ENCODE measurements around the gene CYTL1. TPM values are rescaled to one million over a fixed set of nuclear protein-coding genes. Genes with fewer than 3 reads are reported as not detected.

The CYTL1 gene
- total RNA-seq, 1 donor from 2014 or later: 0.85 TPM

DNA sequence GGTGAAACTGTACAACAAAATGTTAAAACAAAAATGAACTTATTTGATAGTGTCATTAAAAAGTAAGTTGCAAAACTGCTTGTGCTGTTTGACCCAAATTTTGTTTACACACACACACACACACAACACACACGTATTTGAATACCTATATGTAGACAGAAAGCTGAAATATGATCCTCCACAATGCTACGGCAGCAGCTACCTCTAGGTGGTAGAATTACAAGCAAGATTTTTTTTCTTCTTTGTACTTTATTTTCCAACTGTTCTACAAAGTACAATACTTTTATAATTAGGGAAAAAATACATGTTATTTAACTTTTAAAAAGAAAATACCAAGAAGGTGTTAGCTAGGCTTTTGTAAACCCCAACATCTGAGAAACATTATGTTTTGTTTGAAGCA lies 1.2 kb downstream of the CYTL1 start:
- Histone ChIP-seq H3K36me3 (no peaks in the 10 kb centered on the region), H3K4me3 (no peak overlapping the region)
- intact Hi-C loops (cut with DNase I): no loop called here

DNA sequence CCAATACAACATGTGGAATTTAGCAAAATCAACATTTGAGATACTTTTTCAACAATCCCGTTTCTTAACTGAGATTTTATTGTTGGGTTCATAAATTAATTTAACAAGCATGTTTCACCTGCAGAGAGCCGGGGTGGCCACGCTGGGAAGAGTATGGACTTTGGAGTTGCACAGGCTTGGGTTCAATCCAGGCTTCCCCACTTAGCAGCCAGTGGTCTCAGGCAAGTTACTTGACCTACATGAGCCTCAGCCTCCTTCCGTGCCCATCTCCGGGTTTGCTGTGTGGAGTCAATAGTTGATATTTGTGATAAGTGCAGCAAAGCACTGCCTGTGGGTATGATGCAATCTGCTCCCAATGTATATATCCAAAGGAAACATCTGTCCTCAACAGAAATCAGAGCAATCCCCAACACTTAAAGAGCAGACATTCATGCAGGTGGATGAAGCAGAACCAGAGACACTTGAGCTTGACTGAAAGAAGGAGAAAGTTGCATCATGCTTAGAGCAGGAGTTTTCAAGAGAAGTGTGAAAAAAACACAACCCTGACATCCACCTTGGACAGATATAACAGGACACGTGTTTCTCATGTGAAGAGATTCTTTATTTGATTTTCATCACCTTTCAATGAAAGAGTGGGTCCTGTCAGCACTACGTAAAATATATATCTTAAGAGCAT lies 5.1 kb downstream of the CYTL1 start:
- Histone ChIP-seq H3K4me1 (peaks cover 0 to under 1% of the 10 kb centered on the region in 2 donors), H3K9me3 (no peaks in the 10 kb centered on the region), H3K27ac (no peak overlapping the region), H3K27me3 (no peaks in the 10 kb centered on the region), H3K4me3 (no peak overlapping the region), H3K36me3 (no peaks in the 10 kb centered on the region)
- TF ChIP-seq, protein P1, sequence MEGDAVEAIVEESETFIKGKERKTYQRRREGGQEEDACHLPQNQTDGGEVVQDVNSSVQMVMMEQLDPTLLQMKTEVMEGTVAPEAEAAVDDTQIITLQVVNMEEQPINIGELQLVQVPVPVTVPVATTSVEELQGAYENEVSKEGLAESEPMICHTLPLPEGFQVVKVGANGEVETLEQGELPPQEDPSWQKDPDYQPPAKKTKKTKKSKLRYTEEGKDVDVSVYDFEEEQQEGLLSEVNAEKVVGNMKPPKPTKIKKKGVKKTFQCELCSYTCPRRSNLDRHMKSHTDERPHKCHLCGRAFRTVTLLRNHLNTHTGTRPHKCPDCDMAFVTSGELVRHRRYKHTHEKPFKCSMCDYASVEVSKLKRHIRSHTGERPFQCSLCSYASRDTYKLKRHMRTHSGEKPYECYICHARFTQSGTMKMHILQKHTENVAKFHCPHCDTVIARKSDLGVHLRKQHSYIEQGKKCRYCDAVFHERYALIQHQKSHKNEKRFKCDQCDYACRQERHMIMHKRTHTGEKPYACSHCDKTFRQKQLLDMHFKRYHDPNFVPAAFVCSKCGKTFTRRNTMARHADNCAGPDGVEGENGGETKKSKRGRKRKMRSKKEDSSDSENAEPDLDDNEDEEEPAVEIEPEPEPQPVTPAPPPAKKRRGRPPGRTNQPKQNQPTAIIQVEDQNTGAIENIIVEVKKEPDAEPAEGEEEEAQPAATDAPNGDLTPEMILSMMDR (IDR thresholded peaks at IDR 0.05): no peak
- intact Hi-C loops (cut with DNase I): no loop called here
- DNase-seq (ENCODE audit: low spot score in 2 of 2): no peak

More for the DNA sequence above, 1.2 kb downstream of the CYTL1 start:
- Histone ChIP-seq H3K27me3 (no peaks in the 10 kb centered on the region), H3K4me1 (peaks cover 0 to 5% of the 10 kb centered on the region in 2 donors), H3K27ac (no peak overlapping the region), H3K9me3 (peaks cover 0 to 2% of the 10 kb centered on the region in 2 donors)
- no peak for DNase-seq (ENCODE audit: low spot score in 2 of 2)
- TF ChIP-seq, protein P1 (IDR thresholded peaks at IDR 0.05): no peak

DNA sequence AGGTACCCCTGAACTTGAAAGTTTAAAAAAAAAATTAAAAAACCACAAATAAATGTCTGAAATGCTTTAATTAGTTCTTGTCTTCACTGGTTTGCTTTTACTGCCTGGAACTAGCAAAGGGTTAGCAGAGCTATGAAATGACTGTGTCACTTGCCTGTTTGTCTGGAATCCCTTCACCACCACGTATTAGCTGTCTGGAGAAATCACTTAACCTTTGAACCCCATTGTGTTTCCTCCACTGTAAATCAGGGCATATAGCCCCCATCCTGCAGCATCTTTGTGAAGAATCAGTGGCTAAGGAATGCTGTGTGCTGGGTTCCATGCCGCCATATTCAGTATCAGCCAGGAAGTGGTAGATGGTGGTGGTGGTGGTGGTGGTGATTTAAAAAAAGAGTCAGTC lies 6.3 kb downstream of the CYTL1 start:
- TF ChIP-seq, protein P1 (IDR thresholded peaks at IDR 0.05): no peak
- Histone ChIP-seq H3K36me3 (no peaks in the 10 kb centered on the region), H3K4me3 (no peak overlapping the region), H3K9me3 (no peaks in the 10 kb centered on the region), H3K27me3 (no peaks in the 10 kb centered on the region), H3K4me1 (no peaks in the 10 kb centered on the region), H3K27ac (no peak overlapping the region)
- DNase-seq (ENCODE audit: low spot score in 2 of 2): no peak
- intact Hi-C loops (cut with DNase I): no loop called here

DNA sequence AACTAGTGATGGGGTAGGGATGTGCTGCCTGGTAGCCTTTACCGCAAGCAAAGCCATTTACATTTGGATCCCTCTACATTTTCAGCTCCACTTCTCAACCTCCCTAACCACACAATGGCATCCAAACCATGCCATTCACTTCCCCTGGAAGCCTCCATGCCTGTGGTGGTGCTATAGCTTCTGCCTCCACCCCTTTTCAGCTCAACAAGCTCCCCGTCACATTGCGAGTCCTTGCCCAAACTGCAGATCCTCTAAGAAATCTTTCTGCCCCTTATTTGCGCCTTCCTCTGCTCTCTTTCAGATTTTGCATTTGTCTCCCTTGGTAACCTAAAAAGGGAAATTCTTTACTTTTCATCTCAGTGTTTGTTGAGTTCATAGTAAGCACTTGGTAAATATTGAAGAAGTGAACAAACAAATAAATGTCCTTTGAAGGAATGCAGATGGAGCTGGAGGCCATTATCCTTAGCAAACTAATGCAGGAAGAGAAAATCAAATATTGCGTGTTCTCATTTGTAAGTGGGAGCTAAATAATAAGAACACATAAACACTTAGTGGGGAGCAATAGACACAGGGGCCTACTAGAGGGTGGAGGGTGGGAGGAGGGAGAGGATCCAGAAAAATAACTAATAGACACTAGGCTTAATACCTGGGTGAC lies 6.9 kb downstream of the CYTL1 start:
- intact Hi-C loops (cut with DNase I): no loop called here
- no peaks in the 10 kb centered on the region for H3K4me1 ChIP-seq
- H3K27ac ChIP-seq: no peak overlapping the region
- no peak overlapping the region for H3K4me3 ChIP-seq
- no peaks in the 10 kb centered on the region for H3K36me3 ChIP-seq
- H3K9me3 ChIP-seq: no peaks in the 10 kb centered on the region
- DNase-seq (ENCODE audit: low spot score in 2 of 2): no peak
- TF ChIP-seq, protein P1 (IDR thresholded peaks at IDR 0.05): no peak
- no peaks in the 10 kb centered on the region for H3K27me3 ChIP-seq

DNA sequence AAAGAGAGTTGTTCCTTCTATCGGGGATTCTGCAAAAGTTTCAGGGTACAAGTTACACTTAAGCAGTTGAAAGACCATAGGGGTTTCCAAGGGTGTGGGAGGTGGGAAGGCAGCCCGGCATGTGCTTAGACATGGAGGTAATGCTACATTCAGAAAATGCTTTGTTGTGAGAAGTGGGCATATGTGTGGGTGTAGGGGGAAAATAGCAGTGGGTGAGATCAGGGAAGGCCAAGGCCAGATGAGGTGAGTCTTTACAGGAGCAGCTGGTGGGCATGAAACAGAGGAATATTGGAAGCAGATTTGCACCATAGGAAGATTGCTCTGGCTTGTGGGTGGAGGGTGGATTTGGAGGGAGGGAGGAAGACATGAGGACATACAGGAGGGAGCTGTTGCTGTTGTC lies 8.3 kb downstream of the CYTL1 start:
- intact Hi-C loops (cut with DNase I): no loop called here
- H3K4me1 ChIP-seq: no peaks in the 10 kb centered on the region
- H3K27ac ChIP-seq: no peak overlapping the region
- H3K36me3 ChIP-seq: no peaks in the 10 kb centered on the region
- no peaks in the 10 kb centered on the region for H3K27me3 ChIP-seq
- no peaks in the 10 kb centered on the region for H3K9me3 ChIP-seq
- no peak for DNase-seq (ENCODE audit: low spot score in 2 of 2)
- no peak overlapping the region for H3K4me3 ChIP-seq
- TF ChIP-seq, protein P1 (IDR thresholded peaks at IDR 0.05): no peak
